ENCODE data around the gene PDZD8.

PDZD8 gene

GRCh38 chr10:117390420-117390819, 15.2 kb upstream of the PDZD8 start:
- no peak for DNase-seq

- DNase-seq: no peak
Observed at GRCh38 chr10:117386805-117387204, 11.6 kb upstream of the PDZD8 start.

- DNase-seq: no peak
Observed at GRCh38 chr10:117382861-117383260, 7.6 kb upstream of the PDZD8 start.

- peak; percentile 32 for DNase-seq
Observed at GRCh38 chr10:117374506-117375359, 507 bp downstream of the PDZD8 start.

- peak; percentile 68 for DNase-seq
Observed at GRCh38 chr10:117373823-117374505, 1.3 kb downstream of the PDZD8 start.

- DNase-seq: no peak
Observed at GRCh38 chr10:117370205-117370604, 5.0 kb downstream of the PDZD8 start.

- DNase-seq: no peak
Observed at GRCh38 chr10:117367718-117368117, 7.5 kb downstream of the PDZD8 start.

GRCh38 chr10:117366741-117367140, 8.5 kb downstream of the PDZD8 start:
- DNase-seq: no peak

- no peak for DNase-seq
Observed at GRCh38 chr10:117365612-117366011, 9.6 kb downstream of the PDZD8 start.

GRCh38 chr10:117364110-117364960, 10.9 kb downstream of the PDZD8 start:
- DNase-seq: peak; percentile 41

- DNase-seq: no peak
Observed at GRCh38 chr10:117363028-117363427, 12.2 kb downstream of the PDZD8 start.

GRCh38 chr10:117362313-117362712, 12.9 kb downstream of the PDZD8 start:
- DNase-seq: no peak

- no peak for DNase-seq
Observed at GRCh38 chr10:117360994-117361667, 14.1 kb downstream of the PDZD8 start.

GRCh38 chr10:117360016-117360415, 15.2 kb downstream of the PDZD8 start:
- no peak for DNase-seq

GRCh38 chr10:117355072-117355471, 20.2 kb downstream of the PDZD8 start:
- DNase-seq: no peak

GRCh38 chr10:117353684-117354083, 21.6 kb downstream of the PDZD8 start:
- no peak for DNase-seq

- no peak for DNase-seq
Observed at GRCh38 chr10:117352724-117353123, 22.5 kb downstream of the PDZD8 start.

- DNase-seq: no peak
Observed at GRCh38 chr10:117351996-117352395, 23.2 kb downstream of the PDZD8 start.

GRCh38 chr10:117351558-117351957, 23.7 kb downstream of the PDZD8 start:
- no peak for DNase-seq

GRCh38 chr10:117350909-117351308, 24.3 kb downstream of the PDZD8 start:
- DNase-seq: peak; percentile 37

- no peak for DNase-seq
Observed at GRCh38 chr10:117348236-117348635, 27.0 kb downstream of the PDZD8 start.

- no peak for DNase-seq
Observed at GRCh38 chr10:117346574-117346973, 28.7 kb downstream of the PDZD8 start.

- no peak for DNase-seq
Observed at GRCh38 chr10:117345143-117345542, 30.1 kb downstream of the PDZD8 start.

Measured in suppressor macrophage treated with lipopolysaccharide for 4 hours (primary cell).